ENCODE measurements around the gene PHRF1. TPM values are rescaled to one million over a fixed set of nuclear protein-coding genes. Genes with fewer than 3 reads are reported as not detected.
"Not testable (repeated sequence)": the region's sequence is repeated elsewhere in the genome, so short reads cannot be mapped to it uniquely, and the experiment has no call there.

The PHRF1 gene
- polyA plus RNA-seq, 1 of the 3 experiments (the other 2 are of a cell fraction): 22.7 TPM

- no peak overlapping the region for H3K9ac ChIP-seq
- peaks cover 0 to 7% of the 10 kb centered on the region in 2 experiments for H3K36me3 ChIP-seq (replicated peaks in 1 of 2; ENCODE audit: control insufficient read depth in 1 of 2, insufficient read depth in 2 of 2, low read length in 1 of 2)
- H3K27me3 ChIP-seq (ENCODE audit: insufficient read depth): no peaks in the 10 kb centered on the region
- TF ChIP-seq PBX3 (IDR thresholded peaks at IDR 0.05): no peak
- no peak for TF ChIP-seq ELF1 (IDR thresholded peaks at IDR 0.05)
- no peak for TF ChIP-seq GABPA (IDR thresholded peaks at IDR 0.05; ENCODE audit: low read depth)
- TF ChIP-seq MXI1 (IDR thresholded peaks at IDR 0.05; ENCODE audit: low read depth, low read length): no peak
- no peak for TF ChIP-seq JUND (IDR thresholded peaks at IDR 0.05)
- no peak for TF ChIP-seq RAD21 (IDR thresholded peaks at IDR 0.05; ENCODE audit: low read length)
- no peak for TF ChIP-seq GATA2 (CRISPR knock-in tag; IDR thresholded peaks at IDR 0.05)
- no peak for TF ChIP-seq CTCF (IDR thresholded peaks at IDR 0.05)
- no peak for TF ChIP-seq FOXM1 (IDR thresholded peaks at IDR 0.05; ENCODE audit: low read depth)
- TF ChIP-seq MEF2A (IDR thresholded peaks at IDR 0.05; ENCODE audit: borderline replicate concordance, low read depth): no peak
- TF ChIP-seq NRF1 (IDR thresholded peaks at IDR 0.05; ENCODE audit: low read depth, low read length): no peak
- TF ChIP-seq USF2 (IDR thresholded peaks at IDR 0.05; ENCODE audit: borderline replicate concordance, low read depth, low read length): no peak
- WGBS (ENCODE audit: low lambda C conversion rate): 90% methylated on average over 10 of the region's 10 CpGs
- no peak for DNase-seq
- ChIA-PET POLR2A (no interaction called here), CTCF (no interaction called here)
- H3K9me3 ChIP-seq: no peaks in the 10 kb centered on the region
- H3K79me2 ChIP-seq (ENCODE audit: insufficient read depth): no peaks in the 10 kb centered on the region
- no peak overlapping the region for H3K27ac ChIP-seq (ENCODE audit: low read depth in 2 of 2, low read length in 1 of 2)
- no peak overlapping the region for H3K4me2 ChIP-seq
- H3F3A ChIP-seq (replicated peaks; ENCODE audit: insufficient read depth): peaks cover 14% of the 10 kb centered on the region
- H3K9me2 ChIP-seq: no peaks in the 10 kb centered on the region
- H3K4me3 ChIP-seq (ENCODE audit: low read depth in 2 of 2, low read length in 1 of 2): no peak overlapping the region
- H3K4me1 ChIP-seq (ENCODE audit: control insufficient read depth in 1 of 2, insufficient read depth in 2 of 2, low read depth in 1 of 2, low read length in 1 of 2): no peaks in the 10 kb centered on the region
- no peak overlapping the region for H2AFZ ChIP-seq (ENCODE audit: low read depth)
- no peaks in the 10 kb centered on the region for H4K20me1 ChIP-seq (ENCODE audit: insufficient read depth)
These were observed 74.2 kb downstream of the PHRF1 start for GRCh38 chr11:650482-650881.

- H3K27ac ChIP-seq (ENCODE audit: low read depth in 2 of 2, low read length in 1 of 2); H3K27me3 ChIP-seq (ENCODE audit: insufficient read depth); CTCF ChIA-PET; POLR2A ChIA-PET; H3K4me1 ChIP-seq (ENCODE audit: control insufficient read depth in 1 of 2, insufficient read depth in 2 of 2, low read depth in 1 of 2, low read length in 1 of 2); H3K9me2 ChIP-seq; H3K79me2 ChIP-seq (ENCODE audit: insufficient read depth); H3K4me3 ChIP-seq (ENCODE audit: low read depth in 2 of 2, low read length in 1 of 2); H3K4me2 ChIP-seq; H3K9me3 ChIP-seq; DNase-seq; H2AFZ ChIP-seq (ENCODE audit: low read depth); H4K20me1 ChIP-seq (ENCODE audit: insufficient read depth); H3K9ac ChIP-seq: not testable (repeated sequence)
- 95% methylated on average over 14 of the region's 14 CpGs for WGBS (ENCODE audit: low lambda C conversion rate)
- H3K36me3 ChIP-seq (replicated peaks in 1 of 2; ENCODE audit: control insufficient read depth in 1 of 2, insufficient read depth in 2 of 2, low read length in 1 of 2): peaks cover 3 to 11% of the 10 kb centered on the region in 2 experiments
- H3F3A ChIP-seq (replicated peaks; ENCODE audit: insufficient read depth): peaks cover 14% of the 10 kb centered on the region
These were observed 76.9 kb downstream of the PHRF1 start for GRCh38 chr11:653136-653535.
